ENCODE measurements around the gene NLGN4Y. TPM values are rescaled to one million over a fixed set of nuclear protein-coding genes. Genes with fewer than 3 reads are reported as not detected.

NLGN4Y gene
- total RNA-seq, 1 experiment from 2014 or later = not detected

- no peak for DNase-seq (ENCODE audit: low spot score)
Observed at GRCh38 chrY:14644157-14644952, 120.0 kb downstream of the NLGN4Y start.

GRCh38 chrY:14679181-14679580, 154.9 kb downstream of the NLGN4Y start:
- no peak for DNase-seq (ENCODE audit: low spot score)

GRCh38 chrY:14694543-14694942, 170.2 kb downstream of the NLGN4Y start:
- DNase-seq (ENCODE audit: low spot score) = no peak

GRCh38 chrY:14708158-14708557, 183.8 kb downstream of the NLGN4Y start:
- no peak for DNase-seq (ENCODE audit: low spot score)

- no peak for DNase-seq (ENCODE audit: low spot score)
Observed at GRCh38 chrY:14741596-14741995, 217.3 kb downstream of the NLGN4Y start.

GRCh38 chrY:14748329-14748728, 224.0 kb downstream of the NLGN4Y start:
- no peak for DNase-seq (ENCODE audit: low spot score)

GRCh38 chrY:14755571-14755970, 231.2 kb downstream of the NLGN4Y start:
- DNase-seq (ENCODE audit: low spot score) = no peak

- no peak for DNase-seq (ENCODE audit: low spot score)
Observed at GRCh38 chrY:14762903-14763302, 238.6 kb downstream of the NLGN4Y start.

GRCh38 chrY:14763600-14763999, 239.3 kb downstream of the NLGN4Y start:
- DNase-seq (ENCODE audit: low spot score) = no peak

GRCh38 chrY:14778208-14778607, 253.9 kb downstream of the NLGN4Y start:
- DNase-seq (ENCODE audit: low spot score) = no peak

GRCh38 chrY:14793104-14793503, 268.8 kb downstream of the NLGN4Y start:
- no peak for DNase-seq (ENCODE audit: low spot score)

- no peak for DNase-seq (ENCODE audit: low spot score)
Observed at GRCh38 chrY:14793674-14794073, 269.3 kb downstream of the NLGN4Y start.

- no peak for DNase-seq (ENCODE audit: low spot score)
Observed at GRCh38 chrY:14798010-14798409, 273.7 kb downstream of the NLGN4Y start.

- DNase-seq (ENCODE audit: low spot score) = no peak
Observed at GRCh38 chrY:14801096-14801495, 276.8 kb downstream of the NLGN4Y start.

- DNase-seq (ENCODE audit: low spot score) = no peak
Observed at GRCh38 chrY:14802125-14802524, 277.8 kb downstream of the NLGN4Y start.

GRCh38 chrY:14804041-14804440, 279.7 kb downstream of the NLGN4Y start:
- DNase-seq (ENCODE audit: low spot score) = no peak

- no peak for DNase-seq (ENCODE audit: low spot score)
Observed at GRCh38 chrY:14818452-14818851, 294.1 kb downstream of the NLGN4Y start.

- no peak for DNase-seq (ENCODE audit: low spot score)
Observed at GRCh38 chrY:14822201-14822600, 297.9 kb downstream of the NLGN4Y start.

GRCh38 chrY:14822906-14823305, 298.6 kb downstream of the NLGN4Y start:
- no peak for DNase-seq (ENCODE audit: low spot score)

- no peak for DNase-seq (ENCODE audit: low spot score)
Observed at GRCh38 chrY:14824583-14824982, 300.3 kb downstream of the NLGN4Y start.

- no peak for DNase-seq (ENCODE audit: low spot score)
Observed at GRCh38 chrY:14825728-14826127, 301.4 kb downstream of the NLGN4Y start.

- no peak for DNase-seq (ENCODE audit: low spot score)
Observed at GRCh38 chrY:14828531-14828930, 304.2 kb downstream of the NLGN4Y start.

GRCh38 chrY:14829366-14829885, 305.1 kb downstream of the NLGN4Y start:
- DNase-seq (ENCODE audit: low spot score) = no peak

All from HT-29 (cell line).